Measurements from ENCODE around the gene CDADC1.

GRCh38 chr13:49251326-49251725 is 3.6 kb downstream of the CDADC1 start:
- TF ChIP-seq, protein P1, sequence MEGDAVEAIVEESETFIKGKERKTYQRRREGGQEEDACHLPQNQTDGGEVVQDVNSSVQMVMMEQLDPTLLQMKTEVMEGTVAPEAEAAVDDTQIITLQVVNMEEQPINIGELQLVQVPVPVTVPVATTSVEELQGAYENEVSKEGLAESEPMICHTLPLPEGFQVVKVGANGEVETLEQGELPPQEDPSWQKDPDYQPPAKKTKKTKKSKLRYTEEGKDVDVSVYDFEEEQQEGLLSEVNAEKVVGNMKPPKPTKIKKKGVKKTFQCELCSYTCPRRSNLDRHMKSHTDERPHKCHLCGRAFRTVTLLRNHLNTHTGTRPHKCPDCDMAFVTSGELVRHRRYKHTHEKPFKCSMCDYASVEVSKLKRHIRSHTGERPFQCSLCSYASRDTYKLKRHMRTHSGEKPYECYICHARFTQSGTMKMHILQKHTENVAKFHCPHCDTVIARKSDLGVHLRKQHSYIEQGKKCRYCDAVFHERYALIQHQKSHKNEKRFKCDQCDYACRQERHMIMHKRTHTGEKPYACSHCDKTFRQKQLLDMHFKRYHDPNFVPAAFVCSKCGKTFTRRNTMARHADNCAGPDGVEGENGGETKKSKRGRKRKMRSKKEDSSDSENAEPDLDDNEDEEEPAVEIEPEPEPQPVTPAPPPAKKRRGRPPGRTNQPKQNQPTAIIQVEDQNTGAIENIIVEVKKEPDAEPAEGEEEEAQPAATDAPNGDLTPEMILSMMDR (IDR thresholded peaks at IDR 0.05): no peak
- TF ChIP-seq MXD4 (CRISPR knock-in tag; IDR thresholded peaks at IDR 0.05; ENCODE audit: borderline replicate concordance) (no peak), ATF3 (CRISPR knock-in tag; conservative IDR thresholded peaks at IDR 0.05) (no peak), MAX (CRISPR knock-in tag; IDR thresholded peaks at IDR 0.05) (no peak), E2F5 (CRISPR knock-in tag; IDR thresholded peaks at IDR 0.05) (no peak), E2F1 (CRISPR knock-in tag; IDR thresholded peaks at IDR 0.05) (no peak), IRF2 (CRISPR knock-in tag; IDR thresholded peaks at IDR 0.05; ENCODE audit: borderline replicate concordance, low read depth) (no peak), CREB1 (CRISPR knock-in tag; IDR thresholded peaks at IDR 0.05) (no peak), MYBL2 (CRISPR knock-in tag; IDR thresholded peaks at IDR 0.05) (no peak)

All from WTC11 (cell line).